MG63 (cell line): ENCODE data around the gene CARD10. TPM values are rescaled to one million over a fixed set of nuclear protein-coding genes. Genes with fewer than 3 reads are reported as not detected.

Experiments used
- DNase-seq: peaks from one replicate; pipeline ENCODE4 v3.0.0-alpha.2; 2020
- H3K27me3 ChIP-seq: fragments of 250-450 bp; sonication (Bioruptor Pico); 2 replicates; pipeline ENCODE4 v1.5.1; 2020; ENCODE audit warnings: mild to moderate bottlenecking, moderate library complexity
- H3K36me3 ChIP-seq: fragments of 250-450 bp; sonication (Bioruptor Pico); 2 replicates; pipeline ENCODE4 v1.5.1; 2020; ENCODE audit warnings: mild to moderate bottlenecking, moderate library complexity
- H3K4me3 ChIP-seq: fragments of 250-450 bp; sonication (Bioruptor Pico); 2 replicates; pipeline ENCODE4 v1.5.1; 2020; ENCODE audit warnings: mild to moderate bottlenecking, moderate library complexity
- H3K9me3 ChIP-seq: fragments of 250-450 bp; sonication (Bioruptor Pico); 2 replicates; pipeline ENCODE4 v1.5.1; 2020; ENCODE audit warnings: mild to moderate bottlenecking, moderate library complexity
- total RNA-seq: library from RNA; depleted of rRNA; stranded (reverse); fragments of >200 nt; shearing (Covaris generic); gene quantifications from 2 replicates; pipeline ENCODE4 v1.2.3, GENCODE V29; 2014; ENCODE audit warnings: low replicate concordance; rRNA removed

Gene CARD10
- 17.1 and 18.9 TPM in 2 replicates for total RNA-seq

- DNase-seq = peak; percentile 66
- H3K27me3 ChIP-seq = no peaks in the 10 kb centered on the region
These were observed at the start of gene CARD10 for GRCh38 chr22:37519268-37520195. CARD10 (minus strand) TSS chr22:37519415; CDS start chr22:37519200, 215 bp downstream.

DNA sequence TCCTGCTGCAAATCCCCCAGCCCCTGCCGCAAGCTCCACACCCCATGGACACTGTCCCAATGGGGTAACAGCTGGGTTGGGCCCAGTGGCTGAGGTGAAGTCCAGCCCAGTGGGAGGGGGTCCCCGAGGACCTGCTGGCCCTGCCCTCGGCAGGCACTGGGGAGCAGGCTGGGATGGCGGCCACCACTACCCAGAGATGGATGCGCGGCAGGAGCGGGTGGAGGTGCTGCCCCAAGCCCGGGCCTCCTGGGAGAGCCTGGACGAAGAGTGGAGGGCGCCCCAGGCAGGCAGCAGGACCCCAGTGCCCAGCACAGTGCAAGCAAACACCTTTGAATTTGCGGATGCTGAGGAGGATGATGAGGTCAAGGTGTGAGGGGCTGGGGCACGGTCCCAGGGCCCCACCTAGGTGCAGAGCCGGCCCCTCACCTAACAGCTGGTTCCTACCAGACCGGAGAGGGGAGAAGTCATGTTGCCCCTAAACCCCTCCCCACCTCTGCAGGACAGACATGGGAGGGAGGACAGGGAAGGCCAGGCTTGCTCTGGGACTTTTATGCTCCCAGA, 49.3 kb upstream of the CARD10 start:
- Histone ChIP-seq H3K27me3 (no peaks in the 10 kb centered on the region), H3K4me3 (no peak overlapping the region), H3K9me3 (no peaks in the 10 kb centered on the region), H3K36me3 (peaks cover 53% of the 10 kb centered on the region)
- no peak for DNase-seq

More at GRCh38 chr22:37519268-37520195, at the start of gene CARD10:
- Histone ChIP-seq H3K4me3 (peak within 1 kb of the TSS; percentile 68), H3K36me3 (peaks cover 21% of the 10 kb centered on the region), H3K9me3 (no peaks in the 10 kb centered on the region)

- Histone ChIP-seq H3K36me3 (peaks cover 58% of the 10 kb centered on the region), H3K4me3 (no peak overlapping the region), H3K27me3 (no peaks in the 10 kb centered on the region), H3K9me3 (no peaks in the 10 kb centered on the region)
- DNase-seq = no peak
These were observed 48.8 kb upstream of the CARD10 start for GRCh38 chr22:37568012-37568411.

GRCh38 chr22:37566903-37567798, 47.9 kb upstream of the CARD10 start:
- Histone ChIP-seq H3K9me3 (no peaks in the 10 kb centered on the region), H3K27me3 (no peaks in the 10 kb centered on the region), H3K4me3 (no peak overlapping the region), H3K36me3 (peaks cover 66% of the 10 kb centered on the region)
- no peak for DNase-seq

- Histone ChIP-seq H3K27me3 (no peaks in the 10 kb centered on the region), H3K36me3 (peaks cover 74% of the 10 kb centered on the region)
- DNase-seq = no peak
These were observed 47.2 kb upstream of the CARD10 start for GRCh38 chr22:37566329-37566837.

DNA sequence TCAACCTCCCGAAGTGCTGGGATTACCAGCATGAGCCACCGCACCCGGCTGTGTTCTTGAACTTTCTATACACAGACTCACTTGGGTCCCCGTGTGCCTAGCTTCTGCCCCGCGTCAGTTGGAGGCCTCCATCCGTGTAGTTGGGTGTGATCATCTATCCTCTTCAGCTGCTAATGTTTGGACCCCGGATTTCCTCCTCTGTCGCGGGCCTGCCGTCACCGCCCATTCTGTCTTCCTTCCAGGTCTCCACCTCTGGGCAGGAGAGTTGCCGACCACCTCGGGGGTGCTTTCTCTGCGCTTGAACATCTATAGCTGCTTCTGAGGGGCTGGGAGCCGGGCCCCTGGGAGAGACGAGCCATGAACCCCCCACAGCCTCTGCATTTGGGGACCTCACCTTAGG, 46.6 kb upstream of the CARD10 start:
- no peak for DNase-seq
- H3K4me3 ChIP-seq = no peak overlapping the region
- H3K27me3 ChIP-seq = no peaks in the 10 kb centered on the region
- H3K9me3 ChIP-seq = no peaks in the 10 kb centered on the region
- H3K36me3 ChIP-seq = peaks cover 79% of the 10 kb centered on the region

More at GRCh38 chr22:37566329-37566837, 47.2 kb upstream of the CARD10 start:
- Histone ChIP-seq H3K9me3 (no peaks in the 10 kb centered on the region), H3K4me3 (no peak overlapping the region)

GRCh38 chr22:37564111-37564711, 45.0 kb upstream of the CARD10 start:
- peaks cover 75% of the 10 kb centered on the region for H3K36me3 ChIP-seq
- DNase-seq = no peak
- H3K9me3 ChIP-seq = no peaks in the 10 kb centered on the region
- no peak overlapping the region for H3K4me3 ChIP-seq
- no peaks in the 10 kb centered on the region for H3K27me3 ChIP-seq

DNA sequence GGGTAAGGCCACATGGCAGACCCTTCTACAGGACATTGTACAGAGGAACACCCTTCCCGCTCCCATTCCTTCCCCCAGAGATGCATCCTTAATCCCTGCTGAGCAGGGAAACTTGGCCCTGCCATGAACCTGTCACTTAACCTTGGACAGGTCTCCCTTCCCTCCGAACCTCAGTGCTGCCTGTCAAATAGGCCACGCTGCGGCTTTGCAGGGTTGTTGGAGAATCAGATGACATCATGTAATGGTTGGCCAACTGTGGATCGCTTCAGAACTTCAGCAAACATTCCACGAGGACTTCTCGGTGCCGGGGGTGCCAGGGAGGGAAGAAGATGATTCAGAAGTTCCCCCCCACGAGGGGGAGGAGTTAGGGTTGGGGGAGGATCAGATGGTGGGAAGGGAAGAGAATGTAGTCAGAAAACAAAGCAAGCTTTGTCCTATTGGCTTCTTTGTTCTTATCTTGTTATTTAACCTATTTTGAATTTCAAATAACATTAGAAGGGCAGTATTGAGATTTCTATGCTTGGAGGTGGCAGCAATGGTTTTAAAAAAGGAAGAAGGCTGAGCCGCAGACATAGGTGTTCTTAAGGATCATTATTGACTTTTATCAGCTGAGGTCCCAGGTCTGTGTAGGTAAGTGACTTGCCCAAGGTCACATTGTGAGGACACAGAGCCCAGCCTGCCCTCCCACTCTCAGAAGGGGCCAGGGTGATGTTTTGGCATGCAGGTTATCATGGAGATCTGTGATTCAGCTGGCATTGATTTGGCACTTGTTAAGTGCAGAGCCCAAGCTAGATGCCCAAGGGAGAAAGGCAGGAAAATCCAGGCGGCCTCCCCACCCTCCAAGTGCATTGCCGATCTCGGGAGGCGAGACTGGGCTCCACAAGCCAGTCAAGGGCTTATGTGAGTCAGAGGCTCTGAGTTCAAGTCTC, 44.2 kb upstream of the CARD10 start:
- Histone ChIP-seq H3K4me3 (peak overlapping the region; percentile 99), H3K36me3 (peaks cover 73% of the 10 kb centered on the region), H3K27me3 (no peaks in the 10 kb centered on the region), H3K9me3 (no peaks in the 10 kb centered on the region)
- peak; percentile 89 for DNase-seq

DNA sequence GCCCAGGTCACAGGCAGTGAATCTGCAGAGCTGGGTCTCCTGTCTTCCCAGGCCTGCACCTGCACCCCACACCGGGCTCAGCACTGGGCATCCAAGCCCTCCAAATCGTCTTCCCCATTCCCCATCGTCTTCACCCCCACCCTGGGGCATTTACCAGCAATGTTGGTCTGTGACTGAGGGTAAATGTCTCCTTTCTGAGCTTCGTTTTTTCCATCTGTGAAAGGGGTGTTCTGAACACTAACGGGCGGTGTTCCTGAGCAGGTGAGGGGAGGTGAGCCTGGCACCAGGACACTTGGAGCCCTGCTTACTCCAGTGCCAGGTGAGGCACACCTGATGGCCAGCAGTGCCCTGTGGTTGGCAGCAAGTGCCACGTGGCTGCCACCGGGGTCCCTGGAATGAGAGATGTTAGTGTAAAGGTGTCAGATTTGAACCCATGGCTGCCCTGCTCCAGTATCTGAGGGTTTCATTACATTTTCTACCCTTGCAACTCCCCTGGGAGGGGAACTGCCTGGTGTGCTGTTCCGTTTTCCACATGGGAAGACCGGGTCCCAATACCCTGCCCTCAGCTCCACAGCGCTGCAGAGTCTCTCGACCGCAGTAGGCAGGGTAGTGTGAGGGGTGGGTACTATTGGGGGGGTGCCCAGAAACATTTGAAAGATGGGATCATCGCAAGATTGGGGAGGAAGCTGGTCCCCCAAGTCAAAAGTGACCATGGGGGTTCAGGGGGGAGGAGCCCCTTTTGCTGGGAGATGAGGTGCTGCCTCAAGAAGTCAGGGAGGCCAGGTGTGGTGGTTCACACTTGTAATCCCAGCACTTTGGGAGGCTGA, 43.0 kb upstream of the CARD10 start:
- H3K9me3 ChIP-seq = no peaks in the 10 kb centered on the region

DNA sequence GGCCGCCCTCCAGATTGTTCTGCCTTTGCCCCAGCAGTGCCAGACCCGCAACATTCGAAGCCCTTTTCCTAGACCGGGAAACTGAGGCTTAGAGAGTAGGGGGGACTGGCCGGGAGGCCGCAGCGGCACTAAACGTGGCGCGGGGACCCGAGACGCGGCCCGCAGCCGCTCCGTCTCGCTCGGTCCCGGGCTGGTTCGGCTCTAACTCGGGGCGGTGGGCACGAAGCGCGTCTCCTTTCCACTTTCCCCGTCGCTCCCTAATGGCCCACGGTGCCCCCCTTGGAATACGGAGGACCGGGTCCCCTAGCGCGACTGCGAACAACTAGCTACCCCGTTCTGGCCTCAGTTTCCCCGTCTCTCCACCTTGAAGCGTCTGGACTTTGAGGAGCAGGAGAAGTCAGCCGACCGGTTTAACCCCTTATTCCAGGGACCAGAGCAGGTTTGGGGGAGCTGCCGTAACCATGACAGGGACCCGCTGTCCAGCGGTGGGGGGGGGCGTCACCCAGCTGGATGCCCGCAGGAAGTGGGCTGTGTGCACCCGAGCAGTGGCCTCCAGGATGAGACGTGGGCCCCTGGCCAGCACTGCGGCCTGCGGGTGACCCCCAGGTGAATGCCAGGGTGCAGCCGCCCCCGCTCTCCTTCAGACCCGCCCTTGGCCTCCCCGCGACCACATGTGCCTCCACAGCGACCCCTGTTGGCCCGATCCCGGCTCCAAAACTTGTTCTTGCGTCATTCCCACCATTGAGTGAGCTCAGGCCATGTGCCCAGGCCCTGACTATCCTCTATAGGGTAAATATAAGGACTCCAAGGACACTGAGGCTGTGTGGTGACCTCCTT, 42.2 kb upstream of the CARD10 start:
- no peaks in the 10 kb centered on the region for H3K27me3 ChIP-seq
- peak overlapping the region; percentile 99 for H3K4me3 ChIP-seq
- peak; percentile 94 for DNase-seq
- H3K9me3 ChIP-seq = no peaks in the 10 kb centered on the region
- H3K36me3 ChIP-seq = peaks cover 53% of the 10 kb centered on the region

More for the DNA sequence above, 43.0 kb upstream of the CARD10 start:
- peaks cover 62% of the 10 kb centered on the region for H3K36me3 ChIP-seq
- no peak for DNase-seq
- no peaks in the 10 kb centered on the region for H3K27me3 ChIP-seq
- peak overlapping the region; percentile 99 for H3K4me3 ChIP-seq

GRCh38 chr22:37560608-37561211, 41.5 kb upstream of the CARD10 start:
- peak; percentile 80 for DNase-seq
- Histone ChIP-seq H3K4me3 (peak overlapping the region; percentile 99), H3K36me3 (peaks cover 46% of the 10 kb centered on the region), H3K27me3 (no peaks in the 10 kb centered on the region), H3K9me3 (no peaks in the 10 kb centered on the region)

DNA sequence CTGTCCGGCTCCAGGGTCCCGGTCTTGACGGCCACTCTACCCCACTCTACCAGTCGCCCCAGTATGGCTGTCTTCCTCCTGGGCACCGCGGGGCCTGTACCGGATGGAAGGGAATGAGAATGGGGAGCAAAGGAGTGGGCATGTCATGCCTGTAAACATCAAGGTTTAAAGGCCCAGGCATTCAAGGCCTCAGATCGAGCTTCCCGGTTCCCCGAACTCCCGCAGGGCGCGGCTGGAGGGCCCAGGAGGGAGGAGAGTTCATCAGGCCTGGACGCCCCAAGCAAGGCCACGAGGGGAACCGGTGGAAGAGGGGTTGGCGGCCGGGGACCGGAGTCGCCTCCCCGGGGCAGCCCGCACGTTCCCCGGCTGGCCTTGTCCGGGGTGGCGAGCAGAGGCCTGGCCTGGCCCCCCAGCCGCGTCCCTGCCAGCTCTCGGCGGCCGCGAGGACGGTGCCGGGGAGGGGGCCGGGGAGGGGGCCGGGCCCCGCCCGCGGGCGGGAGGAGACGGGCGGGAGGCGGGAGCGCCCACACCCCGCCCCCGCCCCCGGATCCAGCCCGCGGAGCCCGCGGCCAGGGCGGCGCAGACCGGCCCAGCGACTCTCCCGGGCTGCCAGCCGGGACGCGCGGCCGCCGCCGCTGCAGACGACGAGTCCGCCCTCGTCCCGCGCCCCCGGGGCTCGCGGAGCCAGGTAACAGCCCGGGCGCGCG, 40.8 kb upstream of the CARD10 start, which contains the start of gene CDC42EP1:
Gene CDC42EP1 (plus strand): TSS at position 580 of the 707 bp plus-strand sequence. CDS start 5,870 bp downstream, outside the sequence.
- peak; percentile 78 for DNase-seq
- H3K9me3 ChIP-seq = no peaks in the 10 kb centered on the region
- H3K36me3 ChIP-seq = peaks cover 41% of the 10 kb centered on the region
- no peaks in the 10 kb centered on the region for H3K27me3 ChIP-seq
- H3K4me3 ChIP-seq = peak within 1 kb of the TSS; percentile 99

- no peak for DNase-seq
- Histone ChIP-seq H3K27me3 (no peaks in the 10 kb centered on the region), H3K36me3 (peaks cover 37% of the 10 kb centered on the region), H3K9me3 (no peaks in the 10 kb centered on the region), H3K4me3 (peak overlapping the region; percentile 57)
These were observed 40.3 kb upstream of the CARD10 start for GRCh38 chr22:37559521-37559900.
